CD4-positive, alpha-beta T cell treated with Interleukin-17A for 4 hours (primary cell): ENCODE results near the gene PRPF40A.

Experiments used
- DNase-seq: peaks from one replicate; pipeline ENCODE4 v3.0.0-alpha.2; 2020; ENCODE audit warnings: mixed read lengths

Gene PRPF40A

DNA sequence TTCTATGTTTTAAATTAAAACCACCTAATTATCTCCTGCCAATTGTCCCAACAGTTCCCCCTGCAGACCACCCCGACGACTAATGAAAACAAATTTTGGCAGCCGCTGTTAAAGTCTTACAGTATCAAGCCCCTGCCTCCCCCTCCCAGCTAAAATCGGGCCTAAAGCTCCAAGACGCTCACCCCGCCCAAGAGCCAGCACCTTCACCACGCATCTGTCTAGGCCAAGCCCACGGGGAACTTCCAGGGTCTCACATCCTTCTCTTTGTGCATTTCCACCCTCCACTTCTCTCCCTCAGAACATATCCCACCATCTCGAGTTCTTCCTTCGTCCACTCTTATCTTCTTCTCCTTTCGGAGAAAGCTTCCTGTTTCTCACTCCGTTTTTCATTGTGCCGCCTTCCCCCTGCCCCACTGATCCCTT is 445 bp downstream of the PRPF40A start:
- peak; percentile 31 for DNase-seq

DNA sequence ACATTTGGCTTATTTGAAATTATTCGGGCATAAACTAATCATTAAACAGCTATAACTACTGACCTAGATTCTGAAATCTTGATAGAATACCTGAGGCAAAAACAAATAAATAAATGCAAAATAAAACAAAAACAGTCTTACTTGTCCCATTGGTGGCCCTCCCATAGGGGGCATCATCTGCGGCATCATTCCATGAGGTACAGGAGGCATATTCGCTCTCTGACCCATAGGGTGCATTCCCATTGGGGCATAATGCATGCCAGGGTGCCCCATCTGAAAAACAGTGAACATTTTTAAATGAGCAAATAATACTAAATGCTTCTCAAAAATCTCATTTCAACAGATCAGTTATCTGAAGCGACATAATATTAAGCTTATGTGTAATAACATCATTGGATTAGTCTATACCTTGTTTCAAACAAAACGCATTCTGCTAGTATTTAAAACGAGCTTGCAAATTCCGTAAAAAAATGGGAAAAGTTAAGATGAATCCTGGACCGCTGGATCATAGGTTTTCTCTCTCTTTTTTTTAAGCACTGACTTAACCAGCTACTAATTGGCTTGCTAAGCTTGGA is 1.3 kb downstream of the PRPF40A start:
- no peak for DNase-seq

DNA sequence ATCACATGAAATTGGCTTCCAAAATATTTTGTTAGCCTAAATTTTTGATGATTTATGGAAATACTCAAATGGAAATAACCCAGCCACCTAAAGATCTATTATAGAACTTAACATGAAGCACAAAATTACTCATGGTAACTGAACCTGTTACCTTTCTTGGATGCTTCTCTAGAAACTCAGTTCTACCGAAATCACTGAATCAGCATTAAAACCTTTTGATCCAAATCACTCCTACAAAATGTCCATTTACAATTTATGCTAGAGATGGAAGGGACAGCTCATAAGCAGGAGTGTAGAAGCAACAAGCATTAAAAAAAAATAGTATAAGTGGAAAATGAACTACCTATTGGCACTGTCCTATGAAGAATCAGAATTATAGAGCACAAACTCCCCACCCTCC is 2.1 kb downstream of the PRPF40A start:
- no peak for DNase-seq

DNA sequence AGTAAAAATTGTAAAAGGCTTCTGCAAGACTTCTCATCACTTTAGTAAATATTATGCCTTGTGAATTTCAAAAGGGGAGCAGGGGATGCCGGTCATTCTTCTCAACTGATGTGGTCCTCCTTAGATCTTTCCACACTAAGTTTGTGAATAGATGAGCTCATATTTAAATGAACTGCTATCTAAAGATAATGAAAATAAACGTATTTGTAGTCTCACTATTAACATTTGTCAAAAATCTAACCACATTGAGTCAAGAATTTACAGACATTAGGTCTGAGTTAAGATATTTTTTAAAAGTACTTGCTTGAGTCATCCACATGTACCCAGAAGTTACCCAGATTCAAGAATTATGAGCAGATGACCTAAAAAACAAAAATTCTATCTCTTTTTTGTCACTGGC is 6.5 kb downstream of the PRPF40A start:
- no peak for DNase-seq

DNA sequence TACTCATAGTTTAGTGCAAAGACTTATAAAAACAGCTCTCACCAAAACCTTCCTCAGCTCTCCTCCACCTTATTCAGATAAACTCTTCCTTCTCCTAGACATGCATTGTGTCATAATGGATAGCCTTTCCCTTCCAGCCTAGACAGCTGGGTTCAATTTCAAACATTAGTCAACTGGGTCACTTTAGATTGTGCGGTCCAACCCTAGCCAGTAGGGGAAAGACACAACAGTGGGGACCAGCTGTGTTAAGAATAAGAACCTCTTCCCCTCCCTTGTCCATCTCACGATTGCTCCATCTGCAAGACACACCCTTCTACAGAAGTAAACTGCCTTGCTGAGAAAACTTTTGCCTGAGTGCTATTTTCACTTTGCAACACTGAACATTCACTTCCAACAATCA is 8.5 kb downstream of the PRPF40A start:
- no peak for DNase-seq

DNA sequence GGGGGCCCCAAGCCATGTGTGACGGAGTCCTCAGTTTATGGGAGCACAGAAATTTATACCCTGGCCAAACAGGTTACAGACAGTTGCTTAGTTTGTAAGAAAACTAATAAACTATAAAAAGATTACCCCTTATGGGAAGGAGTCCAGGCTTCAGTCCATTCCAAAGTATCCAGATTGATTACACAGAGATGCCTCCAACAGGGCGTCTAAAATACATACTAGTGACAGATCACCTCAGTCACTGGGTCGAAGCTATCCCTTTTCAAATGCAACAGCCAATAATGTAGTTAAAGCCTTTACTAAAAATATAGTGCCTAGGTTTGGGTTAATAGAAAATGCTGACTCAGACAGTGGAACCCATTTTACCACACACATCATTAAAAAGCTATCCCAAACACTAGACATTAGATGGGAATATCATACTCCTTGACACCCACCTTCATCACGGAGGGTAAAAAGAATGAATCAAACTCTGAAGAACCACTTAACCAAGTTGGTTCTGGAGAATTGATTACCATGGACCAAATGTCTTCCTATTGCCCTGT is 10.7 kb downstream of the PRPF40A start:
- no peak for DNase-seq

DNA sequence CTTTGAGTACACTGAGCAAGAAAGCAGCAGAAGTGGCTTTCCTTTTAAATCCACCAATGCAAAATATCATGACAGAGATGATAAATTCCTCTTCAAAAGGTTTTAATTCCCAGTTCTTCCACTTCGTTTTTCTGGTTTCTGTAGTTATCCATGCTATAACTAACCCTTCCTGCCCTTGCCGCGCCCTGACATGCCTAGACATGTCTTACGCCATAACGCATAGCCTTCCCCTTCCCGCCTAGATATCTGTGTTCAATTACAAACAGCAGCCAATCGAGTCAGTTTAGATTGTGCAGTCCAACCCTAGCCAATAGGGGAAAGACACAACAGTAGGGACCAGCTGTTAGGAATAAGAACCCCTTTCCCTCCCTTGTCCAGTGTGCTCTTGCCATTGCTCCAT is 16.1 kb downstream of the PRPF40A start:
- DNase-seq = no peak

DNA sequence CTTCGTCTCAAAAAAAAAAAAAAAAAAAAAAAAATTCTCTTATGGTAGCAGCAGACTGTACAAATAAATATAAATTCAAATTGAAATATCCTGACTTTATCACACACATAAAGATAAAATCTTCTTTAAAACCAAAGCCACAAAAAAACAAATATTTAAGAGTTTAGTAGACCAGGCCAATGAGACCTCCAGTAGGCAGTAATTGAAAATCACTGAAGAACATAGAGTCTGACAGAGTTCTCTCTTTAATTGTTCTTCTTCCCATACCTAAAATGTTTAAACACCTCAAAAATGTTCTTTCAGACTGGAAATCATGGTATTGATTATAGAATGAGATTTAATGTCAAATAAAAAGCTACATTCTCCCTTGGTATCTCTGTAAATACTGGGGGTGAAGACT is 20.8 kb downstream of the PRPF40A start:
- no peak for DNase-seq

DNA sequence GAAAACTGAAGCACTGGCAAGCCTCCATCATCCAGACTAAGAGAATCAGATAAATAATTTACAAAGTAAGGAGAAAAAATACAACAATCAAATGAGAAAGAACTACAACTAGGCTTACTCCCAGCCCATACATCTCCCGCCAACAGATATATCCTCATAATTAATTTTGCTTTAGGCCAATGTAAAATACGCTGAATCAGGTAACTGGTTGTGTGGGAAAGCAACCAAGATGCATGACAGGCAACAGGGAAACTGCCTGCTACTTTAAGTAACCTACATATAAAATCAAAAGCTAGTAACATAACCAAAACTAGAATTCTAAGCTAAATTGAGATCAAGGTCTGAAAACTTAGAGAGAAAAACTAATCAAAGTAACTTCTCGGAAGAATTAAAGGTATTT is 21.5 kb downstream of the PRPF40A start:
- no peak for DNase-seq

DNA sequence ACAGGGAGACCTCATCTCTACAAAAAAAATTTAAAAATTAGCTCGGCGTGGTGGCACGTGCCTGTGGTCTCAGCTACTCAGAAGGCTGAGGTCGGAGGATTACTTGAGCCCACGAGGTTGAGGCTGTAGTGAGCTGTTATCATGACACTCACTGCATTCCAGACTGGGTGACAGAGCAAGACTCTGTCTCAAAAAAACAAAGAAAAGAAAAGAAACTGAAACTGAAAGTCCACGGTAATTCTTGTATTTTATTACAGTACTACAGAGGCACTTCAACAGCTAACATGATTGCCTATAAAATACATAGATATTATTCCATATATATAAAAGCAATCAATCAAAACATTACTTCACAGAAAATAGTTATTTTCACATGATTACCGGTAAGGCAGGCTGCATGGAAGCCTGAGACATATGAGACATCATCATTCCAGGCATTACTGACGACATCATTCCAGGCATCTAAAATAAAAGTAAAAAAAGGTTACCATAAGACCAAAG is 23.1 kb downstream of the PRPF40A start:
- peak; percentile 14 for DNase-seq

DNA sequence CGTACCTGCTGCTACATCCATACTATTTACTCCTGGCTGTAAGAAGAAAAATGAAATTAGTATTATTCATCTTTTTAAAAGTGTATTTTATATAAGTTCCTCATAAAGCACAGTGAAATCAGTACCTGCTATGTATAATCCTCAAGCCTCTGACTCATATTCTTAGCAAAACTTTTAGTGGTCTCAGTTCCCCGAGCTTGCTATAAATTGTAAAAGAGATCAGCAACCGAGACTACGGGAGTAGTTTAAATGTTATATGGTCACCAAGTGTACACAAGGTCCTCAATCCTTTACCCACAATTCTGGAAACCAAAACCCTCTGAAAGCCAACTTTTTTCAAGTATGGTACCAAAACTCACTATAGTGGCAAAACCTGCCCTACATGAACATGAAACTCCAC is 24.2 kb downstream of the PRPF40A start:
- DNase-seq = no peak

DNA sequence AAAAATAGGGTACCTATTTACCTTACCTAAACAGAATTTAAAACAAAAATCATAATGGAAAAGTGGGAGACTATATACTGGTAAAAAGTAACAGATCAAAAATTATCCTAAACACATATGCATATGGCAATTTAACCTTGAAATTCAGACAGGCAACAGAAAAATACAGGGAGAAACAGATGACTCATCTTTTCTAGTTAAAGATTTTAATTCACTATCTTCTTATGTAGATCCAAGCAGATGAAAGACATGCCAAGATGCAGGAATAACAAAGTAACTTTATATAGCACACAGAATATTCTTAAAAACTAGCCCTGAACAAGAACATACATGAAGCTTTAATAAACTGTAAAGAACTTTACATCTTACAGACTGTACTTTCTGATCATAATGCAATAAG is 30.9 kb downstream of the PRPF40A start:
- no peak for DNase-seq

DNA sequence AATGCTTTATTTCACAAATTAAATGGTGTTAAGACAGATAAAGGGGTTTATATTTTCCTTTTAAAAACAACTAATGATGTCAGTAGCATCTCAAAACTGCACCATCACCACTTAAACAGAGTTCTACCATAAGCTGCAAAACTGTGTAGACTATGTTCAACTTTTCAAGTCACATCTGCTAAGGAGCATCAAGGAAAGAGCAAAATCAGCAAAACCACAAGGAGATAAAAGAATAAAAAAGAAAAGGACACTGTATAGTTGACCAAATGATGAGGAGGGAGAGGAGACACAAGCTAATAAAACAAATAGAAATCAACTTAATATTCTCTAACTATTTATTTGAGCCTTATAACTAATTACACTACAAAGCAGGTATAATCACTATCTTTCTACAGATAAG is 33.9 kb downstream of the PRPF40A start:
- DNase-seq = no peak

DNA sequence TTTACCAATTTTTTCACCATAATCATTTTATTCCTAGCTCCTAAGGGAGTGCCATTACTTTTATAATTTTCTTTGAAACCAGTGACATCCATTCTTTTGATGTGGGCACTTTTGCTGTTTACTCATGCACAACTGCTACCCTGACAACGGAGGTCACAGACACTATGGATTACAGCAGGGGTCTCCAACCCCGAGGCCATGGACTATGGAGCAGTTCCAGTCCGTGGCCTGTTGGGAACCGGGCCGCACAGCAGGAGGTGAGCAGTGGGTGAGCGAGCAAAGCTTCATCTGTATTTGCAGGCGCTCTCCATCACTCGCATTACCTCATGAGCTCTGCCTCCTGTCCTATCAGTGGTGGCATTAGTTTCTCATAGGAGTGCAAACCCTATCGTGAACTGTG is 34.6 kb downstream of the PRPF40A start:
- DNase-seq = no peak

DNA sequence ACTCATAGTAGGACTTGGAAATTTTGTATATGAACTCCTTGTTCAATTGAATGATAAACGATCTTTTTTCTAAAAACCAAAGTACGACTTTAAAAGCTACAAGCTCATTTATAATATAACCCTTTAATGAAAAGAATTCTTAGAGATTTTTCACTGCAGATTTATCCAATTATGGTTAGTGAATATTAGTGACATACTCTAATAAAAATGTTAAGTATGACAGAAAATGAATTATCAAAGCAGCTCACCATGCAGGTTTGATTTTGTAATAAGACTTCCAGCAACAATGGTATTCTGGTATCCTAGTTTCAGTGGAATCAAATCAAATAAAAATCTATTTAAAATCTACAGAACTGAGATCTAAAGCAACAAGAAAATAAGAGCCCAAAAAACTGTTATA is 38.5 kb downstream of the PRPF40A start:
- no peak for DNase-seq

DNA sequence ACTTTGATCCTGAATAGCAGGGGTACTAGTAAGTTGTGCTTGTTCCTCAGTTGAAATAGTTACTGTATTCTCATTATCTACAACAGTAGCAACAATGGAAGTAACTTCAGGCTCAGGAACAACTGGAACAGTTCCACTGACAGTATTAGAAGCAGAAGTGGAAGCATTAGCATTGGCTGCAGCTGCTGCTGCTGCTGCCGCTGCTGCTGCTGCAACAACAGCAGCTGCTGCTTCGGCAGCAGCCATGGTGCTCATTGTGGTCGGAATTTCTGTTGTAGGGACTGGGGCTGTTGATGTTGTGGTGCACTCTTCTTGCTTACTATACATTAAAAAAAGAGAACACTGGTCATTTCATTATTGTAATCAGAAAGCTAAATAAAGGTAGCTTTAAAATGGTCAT is 40.8 kb downstream of the PRPF40A start:
- no peak for DNase-seq

DNA sequence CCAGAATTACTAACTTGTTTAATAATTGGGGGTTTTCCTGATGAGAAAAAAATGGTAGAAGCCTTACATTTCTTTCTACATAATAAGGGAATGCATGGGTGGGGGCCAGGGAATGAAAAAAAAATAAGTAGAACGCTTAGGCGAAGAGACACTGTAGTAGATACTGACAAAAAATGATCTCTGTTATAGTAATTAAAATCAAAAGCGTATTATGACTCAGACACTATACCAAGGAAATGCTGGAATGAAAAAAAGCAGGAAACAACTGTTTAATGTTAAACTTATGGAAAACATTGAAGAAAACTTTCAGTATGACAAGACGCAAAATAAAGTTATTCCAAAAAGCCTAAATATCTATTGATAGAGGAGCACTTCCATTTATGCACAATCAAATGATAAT is 42.9 kb downstream of the PRPF40A start:
- DNase-seq = no peak

DNA sequence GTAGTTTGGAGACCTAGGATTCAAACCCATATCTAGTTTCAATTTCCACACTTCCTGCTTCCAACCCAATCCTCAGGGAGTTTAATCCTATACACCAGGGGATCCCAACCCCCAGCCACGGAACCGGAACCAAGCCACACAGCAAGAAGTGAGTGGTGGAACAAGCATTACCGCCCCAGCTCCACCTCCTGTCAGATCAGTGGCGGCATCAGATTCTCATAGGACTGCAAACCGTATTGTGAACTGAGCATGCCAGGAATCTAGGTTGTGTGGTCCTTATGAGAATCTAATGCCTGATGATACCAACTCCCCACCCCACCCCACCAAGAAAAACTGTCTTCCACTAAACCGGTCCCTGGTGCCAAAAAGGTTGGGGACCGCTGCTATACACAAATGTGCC is 52.5 kb downstream of the PRPF40A start:
- DNase-seq = no peak

DNA sequence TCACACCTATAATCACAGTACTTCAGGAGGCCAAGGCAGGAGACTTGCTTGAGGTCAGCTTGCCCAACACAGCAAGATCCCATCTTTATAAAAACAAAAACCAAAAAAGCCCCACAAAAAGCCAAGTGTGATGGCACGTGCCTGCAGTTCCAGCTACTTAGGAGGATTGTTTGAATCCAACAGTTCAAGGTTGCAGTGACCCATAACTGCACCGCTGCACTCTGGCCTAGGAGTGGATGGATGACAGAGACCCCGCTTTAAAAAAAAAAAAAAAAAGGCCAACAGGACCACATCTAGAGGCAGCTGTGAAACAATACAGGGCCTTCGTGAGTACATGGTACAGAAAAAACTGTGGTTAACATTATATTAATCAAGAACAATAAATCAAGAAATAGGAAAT is 56.2 kb downstream of the PRPF40A start:
- no peak for DNase-seq

DNA sequence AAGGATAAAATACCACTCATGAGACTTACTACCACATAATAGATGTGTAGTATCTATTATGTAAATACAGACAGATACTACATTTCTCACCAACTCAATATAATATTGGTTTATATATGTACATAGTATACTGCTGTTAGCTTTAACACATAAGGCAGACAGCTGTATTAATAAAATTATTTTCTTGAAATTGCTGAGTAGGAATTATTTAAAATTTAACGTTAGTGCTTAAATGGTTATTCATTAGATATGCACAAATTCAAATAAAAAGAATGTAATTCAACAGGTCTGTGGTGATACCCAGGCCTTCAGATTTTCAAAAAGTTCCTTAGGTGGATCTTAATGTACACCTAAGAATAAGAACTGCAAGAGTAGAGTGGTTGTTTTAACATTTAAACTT is 59.0 kb downstream of the PRPF40A start:
- DNase-seq = no peak

DNA sequence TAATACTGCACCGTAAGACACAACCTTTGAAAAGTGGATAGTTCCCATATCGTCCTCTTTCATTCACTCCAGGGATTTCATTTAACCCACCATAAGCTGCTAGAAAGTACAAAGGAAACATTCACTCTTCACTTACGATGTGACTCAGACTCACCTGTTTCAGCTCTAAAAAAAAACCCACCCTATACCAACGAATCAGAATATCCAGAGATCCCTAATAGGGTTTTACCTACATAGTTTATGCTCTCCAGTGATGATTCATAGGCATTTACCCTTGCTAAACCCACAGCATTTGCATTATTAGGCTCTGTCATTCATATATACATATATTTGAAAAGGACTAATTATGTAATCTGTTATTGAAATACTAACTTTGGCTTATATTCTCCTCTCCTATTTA is 60.2 kb downstream of the PRPF40A start:
- DNase-seq = no peak

DNA sequence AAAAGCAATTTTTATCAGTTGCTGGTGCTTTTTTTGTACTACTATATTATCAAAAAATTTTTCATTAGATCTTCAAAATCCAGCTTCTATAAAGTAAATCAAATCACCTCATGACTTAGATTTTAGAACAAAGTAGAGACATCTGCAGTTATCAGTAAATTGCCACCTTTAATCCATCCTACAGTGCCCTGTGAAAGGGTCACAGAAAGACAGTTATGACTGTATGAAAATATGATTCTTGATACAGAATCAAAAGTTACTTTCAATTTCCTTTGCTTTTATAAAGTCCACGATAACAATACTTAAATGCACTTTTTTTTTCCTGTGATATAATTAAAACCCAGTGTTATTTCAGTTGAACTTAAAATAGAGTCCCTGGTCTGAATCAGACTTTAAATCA is 61.4 kb downstream of the PRPF40A start:
- no peak for DNase-seq

DNA sequence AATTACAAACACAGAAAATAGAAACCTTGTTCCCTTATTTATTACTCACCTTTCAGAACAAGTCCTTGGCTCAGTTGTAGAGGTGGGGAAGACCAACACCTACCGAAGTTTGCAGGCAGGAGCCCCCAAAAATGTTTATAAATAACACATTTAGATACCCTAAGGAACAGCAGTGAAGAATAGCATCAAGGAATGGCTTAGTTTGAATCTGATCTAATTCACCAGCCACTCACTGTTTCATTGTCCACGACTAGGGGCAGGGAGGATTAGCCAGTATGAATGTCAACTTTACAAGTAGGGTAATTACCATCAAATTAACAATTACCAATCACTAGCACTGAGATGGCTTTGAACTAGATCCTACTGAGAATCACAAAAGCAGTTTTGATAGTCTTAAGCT is 65.4 kb downstream of the PRPF40A start:
- no peak for DNase-seq

DNA sequence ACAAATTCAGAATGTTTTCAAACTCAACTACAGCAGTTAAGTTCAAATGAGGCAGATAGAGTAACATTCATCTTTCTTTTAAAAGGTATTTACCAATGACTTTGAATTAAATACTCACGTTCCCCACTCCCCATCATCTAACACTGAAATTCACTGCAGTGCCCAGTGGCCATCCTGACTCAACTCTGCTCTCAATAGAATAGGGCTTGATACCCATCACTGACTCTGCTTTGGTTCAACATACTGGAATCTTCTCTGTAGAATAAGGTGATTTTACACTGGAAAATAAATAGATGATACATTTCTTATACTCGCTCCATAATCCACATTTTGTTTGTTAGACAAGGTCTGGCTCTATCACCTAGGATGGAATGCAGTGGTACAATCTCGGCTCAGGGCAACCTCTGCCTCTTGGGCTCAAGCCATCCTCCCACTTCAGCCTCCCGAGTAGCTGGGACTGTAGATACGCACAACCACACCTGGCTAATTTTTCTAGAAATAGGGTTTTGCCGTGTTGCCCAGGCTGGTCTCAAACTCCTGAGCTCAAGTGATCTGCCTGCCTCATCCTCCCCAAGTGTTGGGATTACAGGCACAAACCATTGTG is 66.4 kb downstream of the PRPF40A start:
- DNase-seq = no peak

DNA sequence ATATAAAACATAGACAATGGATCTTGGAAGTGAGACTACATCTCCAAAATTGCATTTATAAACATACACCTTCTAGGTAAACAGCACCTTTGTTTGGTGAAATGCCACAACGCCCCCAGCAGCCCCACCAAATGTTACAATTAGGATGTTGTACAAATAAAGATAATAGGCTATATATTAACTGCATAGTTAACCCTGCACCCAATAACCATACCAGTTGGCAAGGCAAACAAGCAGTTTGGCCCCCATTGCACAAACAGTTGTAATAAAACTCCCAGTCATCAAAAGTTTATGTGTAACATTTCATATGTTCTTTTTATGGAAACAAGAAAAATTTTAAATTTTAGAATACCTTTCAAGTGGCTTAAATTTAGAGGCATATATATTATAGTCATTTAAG is 67.3 kb downstream of the PRPF40A start:
- DNase-seq = no peak
